HepG2 (cell line): ENCODE data around the gene HS6ST2. TPM values are rescaled to one million over a fixed set of nuclear protein-coding genes. Genes with fewer than 3 reads are reported as not detected.

Experiments
- ATAC-seq: fragments of 200-7000 bp; cut with Tn5 transposase; 3 replicates; pipeline ENCODE4 v1.9.1; 2020; ENCODE audit warnings: mild to moderate bottlenecking, moderate library complexity
- BruUV-seq: library from RNA; stranded (reverse); fragments of 400-500 nt; replicated peaks from 2 replicates; lab custom pipeline; 2021; lab: Mats Ljungman, UMichigan
- CTCF ChIA-PET: fragments of 300-600 bp; formaldehyde crosslinking; extraction: SDS; loops from one replicate; lab custom pipeline; 2021; ENCODE audit warnings: low total read pairs, inconsistent platforms, low intra/inter-chr PET ratio; lab: Yijun Ruan, JAX
- POLR2A ChIA-PET: fragments of 350-600 bp; sonication (Branson Sonifier 250); formaldehyde crosslinking; loops from one replicate; lab custom pipeline; 2020; ENCODE audit warnings: antibody characterized with exemption, inconsistent platforms; lab: Yijun Ruan, JAX
- DNase-seq: peaks from one replicate; pipeline ENCODE4 v3.0.0-alpha.2; 2015; ENCODE audit warnings: low spot score
- FAIRE-seq: peaks from 3 replicates; lab custom pipeline; 2011; peaks lifted over from hg19 to GRCh38; lab: Jason Lieb, UNC
- H2AFZ ChIP-seq: one replicate; pipeline ENCODE4 v1.6.1; 2011; ENCODE audit warnings: low read length, inconsistent platforms
- H3K27ac ChIP-seq: fragments of 300-600 bp; 3 replicates; pipeline ENCODE4 v1.8.0; 2011; ENCODE audit warnings: mixed run types, mild to moderate bottlenecking, mixed read lengths, low read length, inconsistent platforms; ENCODE audit not compliant: insufficient read depth; ENCODE audit errors: extremely low read length
- H3K27me3 ChIP-seq, 2 experiments: fragments of 200-600 bp in 1 of 2; 2 replicates in 1 of 2; 3 replicates in 1 of 2; pipeline versions ENCODE4 v1.6.0 to v1.8.0; 2011; ENCODE audit warnings: low read length in 2 of 2, mild to moderate bottlenecking in 2 of 2, moderate library complexity in 2 of 2, inconsistent platforms in 1 of 2; ENCODE audit not compliant: insufficient read depth in 2 of 2, control insufficient read depth in 1 of 2
- H3K36me3 ChIP-seq, 2 experiments: fragments of 200-600 bp in 1 of 2; replicated peaks in 1 of 2; 2 replicates in 1 of 2; 3 replicates in 1 of 2; pipeline versions ENCODE4 v1.5.1 to v1.8.0; 2011; ENCODE audit warnings: low read length in 2 of 2, inconsistent platforms in 1 of 2; ENCODE audit not compliant: insufficient read depth in 2 of 2, control insufficient read depth in 1 of 2
- H3K4me1 ChIP-seq: 2 replicates; pipeline ENCODE4 v1.5.1; 2012; ENCODE audit warnings: low read length, inconsistent platforms; ENCODE audit not compliant: insufficient read depth
- H3K4me2 ChIP-seq: 2 replicates; pipeline ENCODE4 v1.6.0; 2011; ENCODE audit warnings: low read depth, low read length, inconsistent platforms
- H3K4me3 ChIP-seq, 3 experiments: fragments of 200-600 bp in 1 of 3; sonication (generic), shearing (Covaris generic) in 1 of 3; replicated peaks in 1 of 3; 2 replicates each; pipeline ENCODE4 v1.5.1; 2011 to 2016; ENCODE audit warnings: low read length in 3 of 3, inconsistent platforms in 2 of 3, low read depth in 2 of 3, mild to moderate bottlenecking in 2 of 3, control low read depth in 1 of 3, mixed read lengths in 1 of 3; ENCODE audit not compliant: insufficient read depth in 1 of 3
- H3K79me2 ChIP-seq: one replicate; pipeline ENCODE4 v1.6.1; 2011; ENCODE audit warnings: low read length, inconsistent platforms; ENCODE audit not compliant: insufficient read depth
- H3K9ac ChIP-seq: 2 replicates; pipeline ENCODE4 v1.6.0; 2011; ENCODE audit warnings: mild to moderate bottlenecking, low read depth, low read length, inconsistent platforms; ENCODE audit not compliant: insufficient read depth
- H3K9me3 ChIP-seq: 2 replicates; pipeline ENCODE4 v1.5.1; 2012; ENCODE audit warnings: mild to moderate bottlenecking, low read length
- H4K20me1 ChIP-seq: 2 replicates; pipeline ENCODE4 v1.6.0; 2011; ENCODE audit warnings: inconsistent platforms, mild to moderate bottlenecking, low read length, moderate library complexity; ENCODE audit not compliant: insufficient read depth
- BORCS8-MEF2B ChIP-seq: sonication (generic); formaldehyde crosslinking; IDR thresholded peaks from 2 replicates; pipeline ENCODE4 v1.8.0; 2022; ENCODE audit warnings: mild to moderate bottlenecking, missing genetic modification reagents
- PHF20 ChIP-seq: sonication (generic); formaldehyde crosslinking; IDR thresholded peaks from 2 replicates; pipeline ENCODE4 v1.5.0; 2020; ENCODE audit warnings: mild to moderate bottlenecking, missing genetic modification reagents
- PPARG ChIP-seq: conservative IDR thresholded peaks from 2 replicates; pipeline ENCODE4 v1.6.1; 2016; ENCODE audit warnings: missing biosample characterization, missing genetic modification reagents
- RFX5 ChIP-seq: IDR thresholded peaks from 2 replicates; pipeline ENCODE4 v1.6.1; 2011; ENCODE audit warnings: low read depth, low read length, improper control_type of control experiment
- RXRA ChIP-seq: sonication (generic); formaldehyde crosslinking; IDR thresholded peaks from 2 replicates; pipeline ENCODE4 v1.5.1; 2020; ENCODE audit warnings: missing genetic modification reagents
- SMC3 ChIP-seq: IDR thresholded peaks from 2 replicates; pipeline ENCODE4 v1.6.1; 2011; ENCODE audit warnings: low read length, improper control_type of control experiment
- TMF1 ChIP-seq: sonication (generic); formaldehyde crosslinking; IDR thresholded peaks from 2 replicates; pipeline ENCODE4 v1.8.1; 2022; ENCODE audit warnings: low read depth, missing genetic modification reagents
- TP53 ChIP-seq: sonication (generic); formaldehyde crosslinking; conservative IDR thresholded peaks from 2 replicates; pipeline ENCODE4 v1.4.0; 2020; ENCODE audit warnings: missing genetic modification reagents
- ZMYM3 ChIP-seq: sonication (generic); formaldehyde crosslinking; IDR thresholded peaks from 2 replicates; pipeline ENCODE4 v1.5.1; 2020; ENCODE audit warnings: mild to moderate bottlenecking, missing genetic modification reagents
- ZNF33B ChIP-seq: sonication (generic); formaldehyde crosslinking; IDR thresholded peaks from 2 replicates; pipeline ENCODE4 v1.5.1; 2020; ENCODE audit warnings: mild to moderate bottlenecking, missing genetic modification reagents
- ZNF775 ChIP-seq: sonication (generic); formaldehyde crosslinking; IDR thresholded peaks from 2 replicates; pipeline ENCODE4 v1.4.0; 2020; ENCODE audit warnings: missing genetic modification reagents, mild to moderate bottlenecking, moderate library complexity, borderline replicate concordance
- WGBS: methylation state at CpG from one replicate; pipeline ENCODE4 v1.1.6; 2017; ENCODE audit warnings: low lambda C conversion rate; 5-methylcytosine and 5-hydroxymethylcytosine counted together
- in situ Hi-C: cut with HindIII; loops from 2 replicates; pipeline ENCODE4 v1.10.0; 2017; ENCODE audit warnings: low pct_unique_long_range_greater_than_20kb; ENCODE audit not compliant: extremely low pct_ligation_motif_present
- intact Hi-C: fragments of 100-400 bp; cut with micrococcal nuclease; formaldehyde crosslinking; loops from one replicate; pipeline ENCODE4 v1.10.0; 2022; ENCODE audit not compliant: unreplicated experiment
- polyA plus RNA-seq, 8 experiments: library from polyadenylated mRNA; depleted of rRNA in 3 of 8; stranded (reverse) in 7 of 8; unstranded in 1 of 8; fragments of >200 nt; fragmentation: Illumina TruSeq in 4 of 8; extraction: Trizol in 4 of 8; gene quantifications; 2 replicates each; pipeline versions ENCODE4 v1.2.1 to v1.2.3, GENCODE V29; 2011 to 2016; ENCODE audit warnings: low read depth in 4 of 8, missing spikeins in 1 of 8, mixed read lengths in 1 of 8; ENCODE audit not compliant: insufficient read depth in 1 of 8
- total RNA-seq, 5 experiments: library from RNA; depleted of rRNA; stranded (reverse); fragments of >200 nt; fragmentation: Illumina TruSeq; extraction: Trizol; gene quantifications; 2 replicates each; pipeline ENCODE4 v1.2.3, GENCODE V29; 2016; ENCODE audit warnings: low read depth in 1 of 5
- TF ChIP-seq, protein P1 (sequence below), 2 experiments: sonication (generic) in 1 of 2; formaldehyde crosslinking in 1 of 2; IDR thresholded peaks; 2 replicates each; pipeline versions ENCODE4 v1.4.0 to v1.6.1; 2016 to 2020; ENCODE audit warnings: borderline replicate concordance in 1 of 2, low read depth in 1 of 2, mild to moderate bottlenecking in 1 of 2, missing genetic modification reagents in 1 of 2
- TF ChIP-seq, protein P2 (sequence below): sonication (generic); formaldehyde crosslinking; IDR thresholded peaks from 2 replicates; pipeline ENCODE4 v1.9.0; 2021; ENCODE audit warnings: missing genetic modification reagents, mild to moderate bottlenecking, borderline replicate concordance
- TF ChIP-seq, protein P3 (sequence below): sonication (generic); formaldehyde crosslinking; IDR thresholded peaks from 2 replicates; pipeline ENCODE4 v1.4.0; 2020; ENCODE audit warnings: missing genetic modification reagents, mild to moderate bottlenecking, borderline replicate concordance

The HS6ST2 gene
- total and polyA plus RNA-seq, 2 of the 13 experiments (the other 11 are each of a cell fraction or from before 2014, with no cell fraction given): 0.05 TPM; not detected in 1

DNA sequence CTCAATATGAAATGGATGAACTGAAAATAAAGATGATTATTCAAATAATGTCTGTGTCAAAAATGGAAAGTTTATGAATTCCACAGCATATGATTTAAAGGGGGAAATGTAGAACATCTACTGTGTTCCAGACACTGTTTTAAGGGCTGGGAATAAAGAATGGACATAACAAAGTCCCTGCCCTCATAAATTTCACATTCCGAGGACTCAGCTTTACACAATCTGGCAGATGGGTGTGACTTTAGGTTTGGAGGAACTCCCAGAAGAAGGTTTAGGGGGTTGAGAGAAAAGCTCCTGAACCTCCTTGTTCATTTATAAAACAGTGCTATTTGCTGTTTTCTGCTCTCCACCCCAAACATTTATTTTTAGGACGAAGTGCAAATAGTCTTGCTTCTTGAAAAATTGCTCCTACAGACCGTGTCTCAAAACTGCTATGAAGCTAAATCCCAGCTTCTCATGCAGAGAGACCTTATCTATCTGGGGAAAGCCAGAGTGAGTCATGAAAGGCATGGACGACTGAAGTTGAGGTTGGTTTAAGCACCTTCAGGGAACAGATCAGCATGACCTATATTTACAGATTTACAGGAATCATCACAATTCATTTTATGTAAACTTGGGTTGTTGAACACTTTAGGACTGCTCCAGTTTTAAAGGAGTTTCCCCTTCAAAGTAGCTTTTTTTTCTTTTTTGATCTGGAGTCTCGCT lies 184.3 kb downstream of the HS6ST2 start:
- no TSS peak for BruUV-seq
- Histone ChIP-seq H3K36me3 (no peaks in the 10 kb centered on the region), H3K79me2 (no peaks in the 10 kb centered on the region), H3K4me1 (no peaks in the 10 kb centered on the region), H3K27ac (no peak overlapping the region), H3K4me2 (no peak overlapping the region), H3K4me3 (no peak overlapping the region), H3K27me3 (no peaks in the 10 kb centered on the region), H2AFZ (no peak overlapping the region), H3K9me3 (no peaks in the 10 kb centered on the region), H4K20me1 (no peaks in the 10 kb centered on the region), H3K9ac (no peak overlapping the region)
- TF ChIP-seq ZNF33B (CRISPR knock-in tag) (no peak), RXRA (CRISPR knock-in tag) (no peak), BORCS8-MEF2B (no peak), ZNF775 (no peak), SMC3 (no peak), TP53 (no peak), TMF1 (no peak), PPARG (no peak), PHF20 (CRISPR knock-in tag) (no peak), RFX5 (no peak), ZMYM3 (CRISPR knock-in tag) (no peak)
- TF ChIP-seq, protein P1, sequence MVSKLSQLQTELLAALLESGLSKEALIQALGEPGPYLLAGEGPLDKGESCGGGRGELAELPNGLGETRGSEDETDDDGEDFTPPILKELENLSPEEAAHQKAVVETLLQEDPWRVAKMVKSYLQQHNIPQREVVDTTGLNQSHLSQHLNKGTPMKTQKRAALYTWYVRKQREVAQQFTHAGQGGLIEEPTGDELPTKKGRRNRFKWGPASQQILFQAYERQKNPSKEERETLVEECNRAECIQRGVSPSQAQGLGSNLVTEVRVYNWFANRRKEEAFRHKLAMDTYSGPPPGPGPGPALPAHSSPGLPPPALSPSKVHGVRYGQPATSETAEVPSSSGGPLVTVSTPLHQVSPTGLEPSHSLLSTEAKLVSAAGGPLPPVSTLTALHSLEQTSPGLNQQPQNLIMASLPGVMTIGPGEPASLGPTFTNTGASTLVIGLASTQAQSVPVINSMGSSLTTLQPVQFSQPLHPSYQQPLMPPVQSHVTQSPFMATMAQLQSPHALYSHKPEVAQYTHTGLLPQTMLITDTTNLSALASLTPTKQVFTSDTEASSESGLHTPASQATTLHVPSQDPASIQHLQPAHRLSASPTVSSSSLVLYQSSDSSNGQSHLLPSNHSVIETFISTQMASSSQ (IDR thresholded peaks at IDR 0.05; ENCODE audit: low read depth): no peak
- TF ChIP-seq, protein P1 (CRISPR knock-in tag; IDR thresholded peaks at IDR 0.05; ENCODE audit: borderline replicate concordance): no peak
- TF ChIP-seq, protein P2, sequence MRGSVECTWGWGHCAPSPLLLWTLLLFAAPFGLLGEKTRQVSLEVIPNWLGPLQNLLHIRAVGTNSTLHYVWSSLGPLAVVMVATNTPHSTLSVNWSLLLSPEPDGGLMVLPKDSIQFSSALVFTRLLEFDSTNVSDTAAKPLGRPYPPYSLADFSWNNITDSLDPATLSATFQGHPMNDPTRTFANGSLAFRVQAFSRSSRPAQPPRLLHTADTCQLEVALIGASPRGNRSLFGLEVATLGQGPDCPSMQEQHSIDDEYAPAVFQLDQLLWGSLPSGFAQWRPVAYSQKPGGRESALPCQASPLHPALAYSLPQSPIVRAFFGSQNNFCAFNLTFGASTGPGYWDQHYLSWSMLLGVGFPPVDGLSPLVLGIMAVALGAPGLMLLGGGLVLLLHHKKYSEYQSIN (CRISPR knock-in tag): no peak
- TF ChIP-seq, protein P3, sequence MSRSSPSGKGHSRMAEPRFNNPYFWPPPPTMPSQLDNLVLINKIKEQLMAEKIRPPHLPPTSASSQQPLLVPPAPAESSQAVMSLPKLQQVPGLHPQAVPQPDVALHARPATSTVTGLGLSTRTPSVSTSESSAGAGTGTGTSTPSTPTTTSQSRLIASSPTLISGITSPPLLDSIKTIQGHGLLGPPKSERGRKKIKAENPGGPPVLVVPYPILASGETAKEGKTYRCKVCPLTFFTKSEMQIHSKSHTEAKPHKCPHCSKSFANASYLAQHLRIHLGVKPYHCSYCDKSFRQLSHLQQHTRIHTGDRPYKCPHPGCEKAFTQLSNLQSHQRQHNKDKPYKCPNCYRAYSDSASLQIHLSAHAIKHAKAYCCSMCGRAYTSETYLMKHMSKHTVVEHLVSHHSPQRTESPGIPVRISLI: no peak
- DNase-seq: no peak
- in situ Hi-C loops (no loop called here), intact Hi-C loops (no loop called here)
- ATAC-seq: no peak
- POLR2A ChIA-PET: no interaction called here
- FAIRE-seq: no peak
- WGBS: 34% methylated on average over 5 of the region's 5 CpGs
- CTCF ChIA-PET: no interaction called here
